ENCODE results near the gene SORL1. TPM values are rescaled to one million over a fixed set of nuclear protein-coding genes. Genes with fewer than 3 reads are reported as not detected.
"Not testable (repeated sequence)": the region's sequence is repeated elsewhere in the genome, so short reads cannot be mapped to it uniquely, and the experiment has no call there.

Gene SORL1
- polyA plus RNA-seq, 3 donors = 52.5 to 61.9 (median 59.4) TPM

GRCh38 chr11:121408830-121409229 lies 43.3 kb upstream of the SORL1 start:
- Mint-ChIP-seq H3K36me3 (peaks cover 0 to 3% of the 10 kb centered on the region in 2 donors), H3K9me3 (peaks cover 0 to 6% (median 4%) of the 10 kb centered on the region in 7 donors), H3K4me1 (peaks cover 25% of the 10 kb centered on the region), H3K27ac (no peak overlapping the region), H3K27me3 (ENCODE audit: low read depth in 3 of 3) (peaks cover 0 to 2% (median 0%) of the 10 kb centered on the region in 3 donors), H3K4me3 (no peak overlapping the region)
- intact Hi-C loops (cut with micrococcal nuclease) = no loop called here
- no peak overlapping the region for H3K27ac ChIP-seq (ENCODE audit: low read depth in 1 of 2, low read length in 2 of 2)
- no peaks in the 10 kb centered on the region for H3K79me2 ChIP-seq (ENCODE audit: insufficient read depth, low read length)
- peaks cover 0 to 4% of the 10 kb centered on the region in 2 donors for H3K9me3 ChIP-seq (replicated peaks in 1 of 2; ENCODE audit: control insufficient read depth in 1 of 2, insufficient read depth in 1 of 2, low read length in 2 of 2)
- H3K4me1 ChIP-seq (ENCODE audit: control insufficient read depth in 1 of 2, insufficient read depth in 2 of 2, low read length in 2 of 2) = peaks cover 18 to 26% of the 10 kb centered on the region in 2 donors
- H3K4me2 ChIP-seq (replicated peaks; ENCODE audit: extremely low read depth, low read length, poor library complexity, severe bottlenecking) = no peak overlapping the region
- no peaks in the 10 kb centered on the region for H3K36me3 ChIP-seq (replicated peaks in 1 of 2; ENCODE audit: control insufficient read depth in 1 of 2, insufficient read depth in 2 of 2, low read length in 2 of 2)
- no peak overlapping the region for H3K4me3 ChIP-seq (replicated peaks in 1 of 3; ENCODE audit: low read depth in 2 of 3, low read length in 3 of 3)
- H3K27me3 ChIP-seq (ENCODE audit: control insufficient read depth in 2 of 2, insufficient read depth in 2 of 2, low read length in 2 of 2) = no peaks in the 10 kb centered on the region
- H2AFZ ChIP-seq (ENCODE audit: insufficient read depth, low read depth, low read length, poor library complexity, severe bottlenecking) = no peak overlapping the region
- no peak for DNase-seq
- H4K20me1 ChIP-seq (ENCODE audit: insufficient read depth, low read length) = no peaks in the 10 kb centered on the region
- no CpG with 5 or more reads among the region's 2 CpGs for WGBS (ENCODE audit: insufficient coverage)
- H3K9ac ChIP-seq (ENCODE audit: insufficient read depth, low read length, poor library complexity, severe bottlenecking) = no peak overlapping the region
- TF ChIP-seq CTCF (IDR thresholded peaks at IDR 0.05) = no peak

- H3K4me1 Mint-ChIP-seq = peaks cover 31% of the 10 kb centered on the region
- H3K27ac ChIP-seq (ENCODE audit: low read depth in 1 of 2, low read length in 2 of 2); H3K4me3 ChIP-seq (replicated peaks in 1 of 3; ENCODE audit: low read depth in 2 of 3, low read length in 3 of 3); H3K36me3 Mint-ChIP-seq; H3K9ac ChIP-seq (ENCODE audit: insufficient read depth, low read length, poor library complexity, severe bottlenecking); H4K20me1 ChIP-seq (ENCODE audit: insufficient read depth, low read length); H3K9me3 ChIP-seq (replicated peaks in 1 of 2; ENCODE audit: control insufficient read depth in 1 of 2, insufficient read depth in 1 of 2, low read length in 2 of 2); DNase-seq; H3K36me3 ChIP-seq (replicated peaks in 1 of 2; ENCODE audit: control insufficient read depth in 1 of 2, insufficient read depth in 2 of 2, low read length in 2 of 2); H2AFZ ChIP-seq (ENCODE audit: insufficient read depth, low read depth, low read length, poor library complexity, severe bottlenecking); H3K79me2 ChIP-seq (ENCODE audit: insufficient read depth, low read length); H3K27me3 Mint-ChIP-seq (ENCODE audit: low read depth in 3 of 3); H3K4me3 Mint-ChIP-seq; H3K9me3 Mint-ChIP-seq; H3K27ac Mint-ChIP-seq; H3K27me3 ChIP-seq (ENCODE audit: control insufficient read depth in 2 of 2, insufficient read depth in 2 of 2, low read length in 2 of 2); H3K4me2 ChIP-seq (replicated peaks; ENCODE audit: extremely low read depth, low read length, poor library complexity, severe bottlenecking): not testable (repeated sequence)
- no CpG with 5 or more reads among the region's 2 CpGs for WGBS (ENCODE audit: insufficient coverage)
- H3K4me1 ChIP-seq (ENCODE audit: control insufficient read depth in 1 of 2, insufficient read depth in 2 of 2, low read length in 2 of 2) = peaks cover 28 to 30% of the 10 kb centered on the region in 2 donors
- intact Hi-C loops (cut with micrococcal nuclease) = loop anchor here in 1 of 2 donors (2.0 kb wide), 1 partner anchor 31 kb away; no protein-coding TSS in a partner anchor
Measured at GRCh38 chr11:121410041-121410440, 42.1 kb upstream of the SORL1 start.

GRCh38 chr11:121411330-121411729 lies 40.8 kb upstream of the SORL1 start:
- H3K9me3 Mint-ChIP-seq; H3K27me3 ChIP-seq (ENCODE audit: control insufficient read depth in 2 of 2, insufficient read depth in 2 of 2, low read length in 2 of 2); H3K79me2 ChIP-seq (ENCODE audit: insufficient read depth, low read length); H3K36me3 ChIP-seq (replicated peaks in 1 of 2; ENCODE audit: control insufficient read depth in 1 of 2, insufficient read depth in 2 of 2, low read length in 2 of 2); H3K4me3 Mint-ChIP-seq; H3K27ac Mint-ChIP-seq; H3K9ac ChIP-seq (ENCODE audit: insufficient read depth, low read length, poor library complexity, severe bottlenecking); H3K9me3 ChIP-seq (replicated peaks in 1 of 2; ENCODE audit: control insufficient read depth in 1 of 2, insufficient read depth in 1 of 2, low read length in 2 of 2); H3K4me3 ChIP-seq (replicated peaks in 1 of 3; ENCODE audit: low read depth in 2 of 3, low read length in 3 of 3); H3K27me3 Mint-ChIP-seq (ENCODE audit: low read depth in 3 of 3); H3K4me2 ChIP-seq (replicated peaks; ENCODE audit: extremely low read depth, low read length, poor library complexity, severe bottlenecking); H3K27ac ChIP-seq (ENCODE audit: low read depth in 1 of 2, low read length in 2 of 2); H2AFZ ChIP-seq (ENCODE audit: insufficient read depth, low read depth, low read length, poor library complexity, severe bottlenecking); H4K20me1 ChIP-seq (ENCODE audit: insufficient read depth, low read length); H3K36me3 Mint-ChIP-seq; DNase-seq: not testable (repeated sequence)
- peaks cover 32% of the 10 kb centered on the region for H3K4me1 Mint-ChIP-seq
- peaks cover 28 to 30% of the 10 kb centered on the region in 2 donors for H3K4me1 ChIP-seq (ENCODE audit: control insufficient read depth in 1 of 2, insufficient read depth in 2 of 2, low read length in 2 of 2)
- intact Hi-C loops (cut with micrococcal nuclease) = loop anchor here in 1 of 2 donors (2.0 kb wide), 1 partner anchor 29 kb away; no protein-coding TSS in a partner anchor

All from CD14-positive monocyte (primary cell).